NCI-H2171 treated with DMSO at 0.1 percent for 48 hours (cell line): ENCODE data around the gene ARSK.

ENCODE experiments used
- DNase-seq: peaks from one replicate; lab custom pipeline; 2025; lab: John Stamatoyannopoulos, UW

Gene ARSK

DNA sequence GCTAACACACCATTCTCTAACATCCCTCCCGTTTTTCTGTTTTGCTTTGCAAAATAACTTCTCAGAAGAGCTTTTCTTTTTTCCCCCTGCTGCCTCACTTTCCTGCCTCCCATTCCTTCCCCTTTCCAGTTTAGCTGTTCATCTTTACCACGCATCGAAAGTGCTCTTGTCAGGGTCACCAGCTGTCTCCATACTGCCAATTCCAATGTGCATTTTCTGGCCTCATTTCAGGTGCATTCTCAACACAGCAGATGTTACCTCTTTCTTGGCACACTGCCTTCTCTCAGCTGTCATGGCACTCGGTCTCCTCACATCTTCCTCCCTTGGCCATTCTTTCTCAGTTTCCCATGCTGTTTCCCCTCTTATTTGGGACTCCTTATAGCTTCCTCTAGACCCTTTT lies 9.5 kb downstream of the ARSK start:
- peak; percentile 82 for DNase-seq

DNA sequence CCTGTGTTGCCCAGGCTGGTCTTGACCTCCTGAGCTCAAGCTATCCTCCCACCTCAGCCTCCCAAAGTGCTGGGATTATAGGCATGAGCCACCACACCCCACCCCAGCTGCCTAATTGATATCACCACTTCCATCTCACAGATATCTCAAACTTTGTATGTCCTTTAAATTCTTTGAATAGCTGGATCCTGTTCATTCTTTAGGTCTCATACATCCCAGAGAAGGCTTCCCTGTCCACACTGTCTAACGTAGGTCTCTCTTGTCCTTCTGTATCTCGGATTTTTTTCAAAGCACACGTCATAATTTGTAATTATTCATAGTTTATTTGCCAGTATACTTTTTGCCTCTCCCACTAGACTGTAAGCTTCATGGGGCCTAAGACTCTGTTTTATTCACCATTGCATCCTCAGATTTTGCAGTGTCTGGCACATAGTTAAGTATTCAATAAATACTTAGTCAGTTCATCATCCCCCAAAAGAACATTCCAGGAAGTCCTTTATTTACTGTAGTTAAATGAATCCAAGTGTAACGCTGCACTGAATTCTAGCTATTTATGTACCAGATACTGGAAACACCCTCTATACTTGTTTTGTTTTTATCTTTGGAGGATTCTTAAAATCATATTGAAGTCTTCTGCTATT lies 10.5 kb downstream of the ARSK start:
- no peak for DNase-seq

DNA sequence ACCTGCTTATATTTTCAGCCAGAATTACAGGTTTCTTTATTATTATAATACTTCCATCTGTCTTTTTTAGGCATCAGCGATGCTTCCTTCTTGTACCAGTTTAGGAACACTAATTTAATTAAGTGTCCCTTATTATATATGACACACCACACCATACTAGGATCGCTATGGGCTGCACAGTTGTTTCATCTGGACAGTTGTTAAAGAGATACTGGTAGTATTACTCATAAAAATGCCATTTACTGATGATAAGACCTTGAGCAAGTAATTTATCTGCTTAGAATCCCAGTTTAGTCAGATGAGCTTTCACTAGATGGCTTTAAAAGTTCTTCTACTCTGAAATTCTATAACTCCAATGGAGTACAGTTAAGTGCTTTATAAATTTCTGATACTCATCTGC lies 17.1 kb downstream of the ARSK start:
- DNase-seq = no peak

DNA sequence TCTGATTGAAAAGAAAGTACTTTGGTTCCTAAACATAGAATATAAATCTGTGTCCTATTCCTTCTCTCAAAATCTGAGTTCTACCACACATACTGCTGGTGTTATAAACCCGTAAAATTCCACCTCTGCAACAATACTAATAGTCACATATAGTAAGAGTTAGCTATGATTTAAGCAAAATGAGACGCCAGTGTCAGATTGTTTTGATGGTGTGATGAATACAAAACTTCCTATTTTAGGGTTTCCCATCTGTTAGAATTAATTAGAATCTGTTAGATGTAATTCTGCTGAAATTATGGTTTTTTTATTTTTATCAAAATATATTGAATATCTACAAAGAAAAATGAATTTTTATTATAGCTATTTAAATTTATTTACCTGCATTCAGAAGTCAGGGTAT lies 26.7 kb downstream of the ARSK start:
- DNase-seq = no peak

DNA sequence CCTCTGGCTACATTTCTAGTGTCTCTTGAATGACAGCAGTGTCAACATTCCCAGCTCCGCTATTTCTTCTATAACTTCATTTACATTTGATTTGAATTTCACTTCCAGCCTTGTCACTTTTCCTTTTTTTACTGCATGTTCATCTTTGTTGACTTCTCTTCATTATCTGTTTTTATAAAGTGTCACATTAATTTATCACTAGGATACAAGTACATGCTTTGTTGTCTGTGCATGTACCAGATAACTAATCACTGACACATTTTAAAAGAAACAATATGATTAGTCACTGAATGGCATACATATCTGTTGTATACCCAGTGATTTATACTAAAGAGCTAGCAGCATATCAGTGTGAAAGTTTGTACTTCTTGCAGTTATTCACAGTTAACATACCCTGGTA lies 29.1 kb downstream of the ARSK start:
- DNase-seq = no peak

DNA sequence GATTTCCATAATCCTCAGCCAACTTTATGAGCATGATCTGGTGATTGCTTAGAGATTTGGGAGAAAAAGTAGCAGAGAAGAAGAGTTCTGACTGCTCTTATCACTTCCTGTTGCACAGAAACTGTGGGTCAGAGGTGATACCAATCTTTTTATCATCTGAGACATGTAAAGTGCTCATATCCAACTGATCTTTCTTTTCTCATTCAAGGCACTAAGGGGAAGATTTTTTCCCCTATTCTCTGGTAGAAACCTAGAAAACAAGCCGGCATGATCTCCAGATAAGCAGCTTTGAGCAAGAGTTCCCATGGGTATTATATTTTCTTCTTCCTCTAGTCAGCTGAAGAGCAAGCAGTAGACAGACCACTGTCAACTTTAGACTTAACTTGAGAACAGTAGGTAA lies 36.0 kb downstream of the ARSK start:
- DNase-seq = no peak

DNA sequence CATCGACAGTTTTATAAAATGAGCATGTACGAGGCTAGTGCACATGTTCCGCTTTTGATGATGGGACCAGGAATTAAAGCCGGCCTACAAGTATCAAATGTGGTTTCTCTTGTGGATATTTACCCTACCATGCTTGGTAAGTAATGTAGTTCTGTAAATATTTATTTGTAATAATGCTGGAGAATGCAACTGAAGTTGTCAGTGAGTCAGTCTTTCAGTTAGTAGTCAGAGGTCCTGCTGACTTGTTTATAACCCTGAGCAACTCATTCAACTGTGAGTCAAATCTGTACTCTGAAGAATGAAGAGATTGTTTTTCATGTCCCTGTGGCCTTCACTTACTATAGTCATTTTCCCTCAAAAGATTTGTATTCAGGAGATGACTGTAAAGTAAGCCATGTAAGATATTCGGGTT lies 36.6 kb downstream of the ARSK start:
- DNase-seq = no peak

DNA sequence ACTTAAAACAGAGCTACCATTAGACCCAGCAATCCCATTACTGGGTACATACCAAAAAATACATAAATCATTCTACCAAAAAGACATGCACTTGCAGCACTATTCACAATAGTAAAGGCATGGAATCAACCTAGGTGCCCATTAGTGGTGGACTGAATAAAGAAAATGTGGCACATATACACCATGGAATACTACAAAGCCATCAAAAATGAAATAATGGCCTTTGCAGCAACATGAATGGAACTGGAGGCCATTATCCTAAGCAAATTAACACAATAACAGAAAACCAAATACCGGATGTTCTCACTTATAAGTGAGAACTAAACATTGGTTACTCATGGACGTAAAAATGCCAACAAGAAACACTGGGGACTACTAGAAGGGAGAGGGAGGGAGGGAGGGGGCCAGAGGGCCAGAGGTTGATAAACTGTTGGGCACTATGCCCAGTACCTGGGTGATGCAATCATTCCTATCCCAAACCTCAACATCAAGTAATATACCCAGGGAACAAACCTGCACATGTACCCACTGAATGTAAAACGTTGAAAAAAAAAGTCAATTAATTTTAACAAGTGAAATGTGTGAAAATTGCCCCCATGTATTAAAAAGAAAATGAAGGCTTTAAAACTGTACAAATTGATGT lies 40.5 kb downstream of the ARSK start:
- DNase-seq = no peak

DNA sequence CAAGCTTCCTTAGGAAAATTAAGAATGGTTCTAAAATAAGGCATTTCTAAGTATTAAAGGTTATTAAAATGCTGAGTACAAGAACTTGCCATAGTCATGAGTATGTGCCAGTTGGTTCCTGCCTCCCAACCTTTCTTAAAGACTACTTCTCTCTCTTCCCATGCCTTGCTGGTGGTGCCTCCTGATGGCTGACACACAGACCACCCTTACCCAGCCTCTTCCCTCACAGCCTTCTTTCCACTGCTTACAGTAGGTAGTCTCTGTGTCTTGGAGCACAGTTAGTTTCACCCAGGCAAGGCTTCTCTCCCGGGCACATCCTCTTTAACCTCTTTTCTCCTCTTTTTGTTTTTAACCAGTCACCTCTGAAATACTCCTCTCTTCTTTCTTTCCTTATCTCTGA lies 44.4 kb downstream of the ARSK start:
- DNase-seq = no peak

DNA sequence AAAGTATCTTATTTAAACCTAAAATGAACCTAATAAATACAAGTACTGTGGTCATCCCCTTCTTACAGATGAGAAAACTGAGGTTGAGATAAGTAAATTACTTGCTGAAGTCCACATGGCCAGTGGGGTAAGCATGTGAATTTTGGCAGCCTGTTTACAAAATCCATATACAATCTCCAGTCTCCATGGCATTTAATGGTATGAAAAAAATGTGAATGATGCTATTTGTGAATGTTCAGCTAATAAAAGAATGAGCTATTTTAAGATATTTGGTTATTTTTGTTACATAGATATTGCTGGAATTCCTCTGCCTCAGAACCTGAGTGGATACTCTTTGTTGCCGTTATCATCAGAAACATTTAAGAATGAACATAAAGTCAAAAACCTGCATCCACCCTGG lies 45.7 kb downstream of the ARSK start:
- no peak for DNase-seq

DNA sequence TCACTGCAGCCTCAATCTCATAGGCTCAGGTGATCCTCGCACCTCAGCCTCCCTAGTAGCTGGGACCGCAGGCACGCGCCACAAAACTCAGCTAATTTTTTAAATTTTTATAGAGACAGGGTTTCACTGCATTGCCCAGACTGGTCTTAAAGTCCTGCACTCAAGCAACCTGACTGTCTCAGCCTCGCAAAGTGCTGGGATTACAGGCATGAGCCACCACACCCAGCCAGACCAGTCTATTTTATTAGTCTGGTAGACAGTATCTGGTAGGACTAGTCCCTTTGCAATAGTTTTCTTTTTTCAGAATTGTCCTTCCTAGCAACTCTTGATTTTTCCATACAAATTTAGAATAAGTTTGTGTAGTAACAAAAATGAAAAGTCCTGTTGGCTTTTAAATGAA lies 50.9 kb downstream of the ARSK start:
- no peak for DNase-seq

DNA sequence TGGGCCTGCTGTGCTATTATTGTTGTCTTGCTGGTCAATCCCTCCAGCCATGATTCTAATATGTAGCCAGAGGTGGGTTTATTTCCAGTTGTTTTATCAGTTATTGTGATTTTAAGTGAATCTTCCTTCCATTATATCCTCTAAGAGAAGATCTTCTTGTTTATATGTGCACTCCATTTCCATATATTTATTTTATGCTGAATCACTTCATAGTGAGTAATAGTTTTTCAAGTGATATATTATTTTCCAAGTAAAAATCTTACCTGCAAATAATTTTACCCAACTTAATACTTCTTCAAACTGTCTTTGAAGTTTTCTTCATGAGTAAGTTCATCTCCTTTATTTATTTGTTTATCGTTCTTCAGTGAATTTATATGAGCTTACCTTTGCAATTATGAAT lies 51.5 kb downstream of the ARSK start:
- DNase-seq = no peak

DNA sequence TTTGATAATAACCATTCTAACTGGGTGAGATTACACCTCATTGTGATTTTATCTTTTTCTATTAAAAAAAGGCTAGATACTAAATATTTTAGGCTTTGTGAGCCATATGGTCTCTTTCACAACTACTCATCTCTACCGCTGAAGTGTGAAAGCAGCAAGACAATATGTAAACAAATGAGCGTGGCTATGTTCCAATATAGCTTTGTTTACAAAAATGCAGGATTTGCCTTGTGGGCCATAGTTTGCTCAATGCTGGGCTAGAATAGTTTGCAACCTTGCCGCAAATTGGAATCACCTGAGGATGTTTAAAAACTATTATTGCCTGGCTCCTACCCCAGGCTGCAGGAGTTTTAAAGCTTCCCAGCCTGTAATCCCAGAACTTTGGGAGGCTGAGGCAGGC lies 54.8 kb downstream of the ARSK start:
- DNase-seq = peak; percentile 1

DNA sequence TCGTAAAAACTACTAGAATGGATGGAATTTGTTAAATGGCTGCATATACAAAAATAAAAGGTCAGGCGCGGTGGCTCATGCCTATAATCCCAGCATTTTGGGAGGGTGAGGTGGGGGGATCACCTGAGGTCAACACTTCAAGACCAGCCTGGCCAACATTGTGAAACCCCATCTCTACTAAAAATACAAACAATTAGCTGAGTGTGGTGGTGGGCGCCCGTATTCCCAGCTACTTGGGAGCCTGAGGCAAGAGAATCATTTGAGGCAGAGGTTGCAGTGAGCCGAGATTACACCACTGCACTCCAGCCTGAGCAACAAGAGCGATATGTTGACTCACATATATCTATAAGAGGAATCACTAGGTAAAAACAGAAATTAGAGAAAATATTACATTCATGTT lies 55.6 kb downstream of the ARSK start:
- DNase-seq = no peak

DNA sequence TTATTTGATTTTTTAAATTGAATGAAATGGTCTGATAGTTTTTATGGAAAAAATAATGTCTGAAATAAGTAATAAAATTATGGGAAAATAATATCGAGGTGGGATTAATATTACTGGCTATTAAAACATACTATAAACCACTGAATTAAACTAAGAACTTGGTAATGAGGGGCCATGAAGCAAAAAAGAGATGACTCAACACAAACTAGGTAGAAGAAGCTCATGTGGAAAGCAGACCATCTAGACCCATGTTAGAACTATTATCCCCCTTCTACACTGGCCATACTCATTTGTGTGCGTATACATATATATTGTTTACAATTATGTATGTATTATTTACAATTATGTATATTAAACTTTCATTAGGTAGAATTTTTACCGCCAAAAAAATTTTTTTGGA lies 56.5 kb downstream of the ARSK start:
- DNase-seq = no peak

DNA sequence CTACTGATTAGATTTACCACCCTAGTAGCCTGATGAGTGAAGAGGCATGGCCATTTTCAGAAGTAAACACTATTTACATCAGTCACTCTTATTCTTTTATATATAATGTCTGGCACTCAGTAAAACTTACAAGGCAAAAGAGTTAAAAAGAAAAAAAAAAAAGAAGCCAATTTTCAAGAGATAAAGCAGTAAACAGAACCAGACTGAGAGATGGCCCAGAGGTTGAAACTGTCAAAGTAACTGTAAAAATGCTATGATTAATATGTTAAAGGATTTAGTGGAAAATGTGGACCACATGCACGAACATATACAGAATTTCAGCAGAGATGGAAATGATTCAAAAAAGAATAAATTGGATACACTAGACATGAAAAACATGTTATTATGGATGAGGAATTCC lies 58.6 kb downstream of the ARSK start:
- no peak for DNase-seq

DNA sequence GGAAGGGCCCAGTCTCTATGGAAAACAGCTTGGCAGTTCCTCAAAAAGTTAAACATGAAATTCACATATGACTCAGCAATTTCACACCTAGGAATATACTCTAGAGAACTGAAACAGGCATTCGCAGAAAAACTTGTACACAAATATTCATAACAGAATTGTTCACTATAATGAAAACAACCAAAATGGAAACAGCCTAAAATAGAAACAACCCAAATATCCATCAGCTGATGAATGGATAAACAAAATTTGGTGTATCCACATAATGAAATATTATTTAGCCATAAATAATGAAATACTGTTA lies 60.2 kb downstream of the ARSK start:
- DNase-seq = no peak

DNA sequence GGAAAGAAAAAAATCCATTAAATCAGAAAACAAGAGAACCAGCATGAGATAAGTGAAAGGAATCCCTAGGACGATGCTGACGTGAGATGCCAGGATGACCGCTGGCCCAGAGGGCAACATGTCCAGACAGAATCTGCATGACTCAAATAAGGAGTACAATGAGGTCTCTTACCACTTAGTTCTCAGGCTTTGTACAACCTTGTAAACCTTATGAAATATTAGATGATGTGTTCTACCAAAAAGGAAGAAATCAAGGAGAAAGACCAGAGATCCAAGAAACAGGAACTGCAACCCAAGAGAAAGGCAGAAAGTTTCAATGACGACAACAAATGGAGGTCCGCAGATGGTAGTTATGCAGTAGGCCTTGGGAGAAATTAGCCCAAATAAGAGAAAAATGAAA lies 62.2 kb downstream of the ARSK start:
- no peak for DNase-seq

DNA sequence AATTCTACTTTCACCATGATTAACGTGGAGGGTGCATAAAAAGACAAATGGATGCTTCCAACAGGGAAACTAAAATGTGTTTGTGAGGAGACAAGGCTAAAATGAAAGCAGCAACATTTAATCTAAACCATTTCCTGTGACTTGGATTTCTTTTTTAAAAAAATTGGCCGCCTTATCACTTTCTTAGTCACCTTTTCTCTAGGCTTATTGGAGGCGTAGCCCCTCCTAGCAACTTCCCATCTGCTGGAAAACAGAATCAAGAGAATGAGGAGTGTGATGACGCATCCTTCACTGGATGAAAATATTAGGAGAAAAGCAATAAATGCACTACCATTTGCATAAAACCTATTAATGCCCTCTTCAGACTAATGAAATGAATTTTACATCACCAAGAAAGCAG lies 64.2 kb downstream of the ARSK start:
- no peak for DNase-seq

DNA sequence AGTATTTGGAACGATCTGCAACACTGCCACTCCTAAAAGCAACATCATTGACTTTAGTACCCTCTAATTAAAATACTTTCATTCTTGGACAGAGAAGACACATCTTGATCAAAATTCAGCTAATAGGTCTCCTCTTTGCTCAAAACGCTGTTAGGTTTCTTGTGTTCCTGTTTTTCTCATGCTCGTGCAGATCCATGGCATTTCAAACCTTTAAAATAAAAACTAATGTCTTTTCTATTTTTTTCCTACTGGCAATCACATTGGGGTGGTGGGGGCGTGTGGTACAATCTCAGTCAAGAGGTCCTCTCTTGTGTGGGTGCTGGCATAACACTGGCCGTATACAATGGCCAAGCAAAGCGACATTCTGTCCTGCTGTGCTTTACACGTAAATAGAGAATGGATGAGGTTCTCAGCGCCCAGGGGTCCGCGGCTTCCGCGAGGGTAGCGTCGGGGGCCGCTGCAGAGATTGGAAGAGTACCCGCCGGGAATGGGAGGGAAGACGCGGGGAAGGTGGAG lies 64.7 kb downstream of the ARSK start:
- DNase-seq = no peak

DNA sequence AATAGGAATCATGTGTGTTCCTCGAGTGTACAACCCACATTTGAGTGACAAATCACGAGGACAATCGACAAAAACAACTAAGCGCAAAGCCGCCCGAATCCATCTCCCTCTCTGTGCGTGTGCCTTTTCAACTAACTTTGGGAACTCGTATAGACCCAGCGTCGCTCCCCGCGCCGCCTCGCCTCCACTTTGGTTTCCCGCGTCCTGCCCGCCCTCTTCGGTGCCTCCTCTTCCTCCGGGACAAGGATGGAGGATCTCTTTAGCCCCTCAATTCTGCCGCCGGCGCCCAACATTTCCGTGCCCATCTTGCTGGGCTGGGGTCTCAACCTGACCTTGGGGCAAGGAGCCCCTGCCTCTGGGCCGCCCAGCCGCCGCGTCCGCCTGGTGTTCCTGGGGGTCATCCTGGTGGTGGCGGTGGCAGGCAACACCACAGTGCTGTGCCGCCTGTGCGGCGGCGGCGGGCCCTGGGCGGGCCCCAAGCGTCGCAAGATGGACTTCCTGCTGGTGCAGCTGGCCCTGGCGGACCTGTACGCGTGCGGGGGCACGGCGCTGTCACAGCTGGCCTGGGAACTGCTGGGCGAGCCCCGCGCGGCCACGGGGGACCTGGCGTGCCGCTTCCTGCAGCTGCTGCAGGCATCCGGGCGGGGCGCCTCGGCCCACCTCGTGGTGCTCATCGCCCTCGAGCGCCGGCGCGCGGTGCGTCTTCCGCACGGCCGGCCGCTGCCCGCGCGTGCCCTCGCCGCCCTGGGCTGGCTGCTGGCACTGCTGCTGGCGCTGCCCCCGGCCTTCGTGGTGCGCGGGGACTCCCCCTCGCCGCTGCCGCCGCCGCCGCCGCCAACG lies 65.3 kb downstream of the ARSK start, which contains the start of gene GPR150:
Gene GPR150 (plus strand): TSS at position 58 of the 840 bp plus-strand sequence. CDS start 189 bp downstream, at position 247.
- DNase-seq = peak; percentile 8

DNA sequence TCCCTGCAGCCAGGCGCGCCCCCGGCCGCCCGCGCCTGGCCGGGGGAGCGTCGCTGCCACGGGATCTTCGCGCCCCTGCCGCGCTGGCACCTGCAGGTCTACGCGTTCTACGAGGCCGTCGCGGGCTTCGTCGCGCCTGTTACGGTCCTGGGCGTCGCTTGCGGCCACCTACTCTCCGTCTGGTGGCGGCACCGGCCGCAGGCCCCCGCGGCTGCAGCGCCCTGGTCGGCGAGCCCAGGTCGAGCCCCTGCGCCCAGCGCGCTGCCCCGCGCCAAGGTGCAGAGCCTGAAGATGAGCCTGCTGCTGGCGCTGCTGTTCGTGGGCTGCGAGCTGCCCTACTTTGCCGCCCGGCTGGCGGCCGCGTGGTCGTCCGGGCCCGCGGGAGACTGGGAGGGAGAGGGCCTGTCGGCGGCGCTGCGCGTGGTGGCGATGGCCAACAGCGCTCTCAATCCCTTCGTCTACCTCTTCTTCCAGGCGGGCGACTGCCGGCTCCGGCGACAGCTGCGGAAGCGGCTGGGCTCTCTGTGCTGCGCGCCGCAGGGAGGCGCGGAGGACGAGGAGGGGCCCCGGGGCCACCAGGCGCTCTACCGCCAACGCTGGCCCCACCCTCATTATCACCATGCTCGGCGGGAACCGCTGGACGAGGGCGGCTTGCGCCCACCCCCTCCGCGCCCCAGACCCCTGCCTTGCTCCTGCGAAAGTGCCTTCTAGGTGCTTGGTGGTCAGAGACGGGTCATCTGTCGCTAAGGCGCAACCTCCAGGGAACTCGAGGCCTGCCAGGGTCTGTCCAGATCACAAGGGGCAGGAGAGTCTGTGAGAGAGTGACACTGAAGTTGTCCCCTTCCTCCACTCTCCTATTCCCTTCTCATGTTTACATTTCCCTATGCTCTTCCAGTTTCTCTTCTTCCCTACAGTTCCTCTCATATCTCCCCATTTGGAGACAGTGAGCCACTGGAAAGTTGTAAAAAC lies 66.3 kb downstream of the ARSK start:
- peak; percentile 3 for DNase-seq
